HG02938 (cell line): ENCODE data around the gene UGT1A8.

Experiments
- ATAC-seq: cut with Tn5 transposase; IDR thresholded peaks from one replicate; pipeline ENCODE4 v1.9.1; 2021; ENCODE audit warnings: mild to moderate bottlenecking, moderate library complexity; ENCODE audit not compliant: unreplicated experiment

The UGT1A8 gene

DNA sequence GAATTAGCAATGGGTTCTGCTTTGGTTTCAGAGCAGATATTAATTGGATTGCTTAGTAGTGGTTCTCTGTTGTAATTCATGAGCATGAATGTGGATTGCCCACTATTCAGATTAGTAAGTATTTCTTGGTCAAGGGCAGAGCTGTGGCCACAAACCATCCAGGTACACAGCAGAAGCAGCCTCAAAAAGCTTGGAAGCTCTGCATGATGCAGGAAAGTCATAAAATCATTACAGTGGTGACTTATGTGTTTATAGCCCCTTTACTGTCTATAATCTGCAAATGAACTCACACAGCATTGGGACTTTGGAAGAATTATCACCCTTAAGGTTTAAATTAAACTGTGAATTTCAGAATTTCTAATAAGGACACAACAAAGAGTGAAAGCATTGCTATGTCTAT lies 140.7 kb downstream of the UGT1A8 start:
- ATAC-seq: no peak

DNA sequence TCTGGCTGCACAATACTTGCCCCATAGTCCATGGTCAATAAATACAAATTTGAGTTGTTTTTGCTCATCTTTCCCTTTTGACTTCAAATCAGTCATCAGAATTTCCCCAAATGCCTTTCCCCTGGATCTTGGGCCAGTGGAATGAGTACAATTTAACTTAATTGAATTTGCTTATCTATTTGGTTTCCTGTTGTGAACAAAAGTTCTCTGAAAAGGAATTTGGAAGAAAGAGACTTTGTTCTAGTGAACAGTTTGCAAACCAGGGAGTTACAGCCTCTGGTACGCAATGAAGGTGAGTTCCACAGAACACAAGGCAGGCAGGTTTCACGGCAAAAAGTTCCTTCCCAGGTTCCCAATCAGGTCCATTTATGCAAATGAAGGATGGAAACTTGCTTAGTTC lies 141.4 kb downstream of the UGT1A8 start:
- no peak for ATAC-seq

DNA sequence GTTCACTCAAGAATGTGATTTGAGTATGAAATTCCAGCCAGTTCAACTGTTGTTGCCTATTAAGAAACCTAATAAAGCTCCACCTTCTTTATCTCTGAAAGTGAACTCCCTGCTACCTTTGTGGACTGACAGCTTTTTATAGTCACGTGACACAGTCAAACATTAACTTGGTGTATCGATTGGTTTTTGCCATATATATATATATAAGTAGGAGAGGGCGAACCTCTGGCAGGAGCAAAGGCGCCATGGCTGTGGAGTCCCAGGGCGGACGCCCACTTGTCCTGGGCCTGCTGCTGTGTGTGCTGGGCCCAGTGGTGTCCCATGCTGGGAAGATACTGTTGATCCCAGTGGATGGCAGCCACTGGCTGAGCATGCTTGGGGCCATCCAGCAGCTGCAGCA lies 142.6 kb downstream of the UGT1A8 start, which contains the start of gene UGT1A1:
Gene UGT1A1 (plus strand): TSS at position 228 of the 400 bp plus-strand sequence. CDS start 18 bp downstream, at position 246.
- ATAC-seq: no peak

DNA sequence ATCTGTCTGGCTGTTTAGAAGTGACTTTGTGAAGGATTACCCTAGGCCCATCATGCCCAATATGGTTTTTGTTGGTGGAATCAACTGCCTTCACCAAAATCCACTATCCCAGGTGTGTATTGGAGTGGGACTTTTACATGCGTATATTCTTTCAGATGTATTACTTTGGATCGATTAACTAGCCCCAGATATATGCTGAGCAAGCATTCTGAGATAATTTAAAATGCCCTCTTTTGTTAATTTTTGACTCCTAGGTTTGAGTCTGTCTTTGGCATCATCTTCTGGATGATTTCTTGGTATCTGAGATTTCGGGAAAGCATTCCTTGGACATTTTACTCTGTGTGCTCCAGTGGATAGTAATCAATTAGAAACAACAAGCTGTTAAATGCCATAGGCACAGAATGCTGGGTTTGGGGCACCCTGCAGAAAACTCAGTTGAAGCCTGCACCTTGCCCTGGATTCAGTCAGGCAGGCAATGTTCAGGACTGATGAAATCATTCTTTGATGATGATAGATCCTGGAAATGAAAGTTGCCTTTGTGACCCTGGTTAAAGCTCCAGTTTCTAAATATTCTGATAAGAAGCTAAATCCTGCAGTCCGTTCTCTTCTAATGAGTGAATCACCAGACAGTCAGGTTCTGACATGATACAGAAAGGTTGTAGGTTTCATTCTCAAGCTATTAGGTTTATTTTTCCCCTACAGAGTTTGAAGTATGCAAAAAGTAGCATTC lies 143.8 kb downstream of the UGT1A8 start:
- ATAC-seq: no peak

DNA sequence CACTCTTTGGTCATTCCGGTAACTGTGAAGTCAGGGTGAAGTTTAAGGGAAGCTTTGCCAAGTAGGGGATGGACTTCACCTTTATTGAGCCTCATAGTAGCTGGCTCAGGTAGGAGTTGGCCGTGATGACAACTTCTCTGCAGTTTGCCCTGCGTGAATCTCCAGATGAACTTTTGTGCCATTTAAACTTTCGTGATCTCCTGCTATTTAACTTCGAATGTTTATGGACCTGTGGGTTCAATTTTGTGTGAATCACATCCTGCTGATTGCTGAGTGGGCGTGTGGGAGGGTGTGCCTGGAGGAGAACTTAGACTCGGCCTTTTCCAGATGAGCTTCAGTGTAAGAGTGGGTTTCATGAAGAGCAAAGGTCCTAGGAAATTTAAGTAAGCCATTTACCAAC lies 146.8 kb downstream of the UGT1A8 start:
- no peak for ATAC-seq

DNA sequence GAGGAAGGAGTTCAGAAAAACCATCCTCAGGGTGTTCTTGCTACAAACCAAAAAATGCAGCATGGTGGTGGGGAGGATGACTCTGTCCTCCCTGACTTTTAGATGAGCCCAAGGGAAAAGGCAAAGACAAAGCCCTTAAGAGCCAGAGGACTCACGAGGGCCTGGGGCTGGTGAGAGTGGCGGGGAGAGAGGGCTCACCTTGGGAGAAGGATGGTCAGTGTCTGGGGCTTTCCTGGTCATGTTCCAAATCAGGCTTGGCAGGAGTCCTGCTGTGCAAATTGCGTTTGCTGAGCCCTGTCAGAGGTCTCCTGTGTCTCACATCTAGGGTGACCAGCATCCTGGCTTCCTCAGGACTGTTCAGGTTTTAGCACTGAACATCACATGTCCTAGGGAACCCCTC lies 147.3 kb downstream of the UGT1A8 start:
- ATAC-seq: no peak

DNA sequence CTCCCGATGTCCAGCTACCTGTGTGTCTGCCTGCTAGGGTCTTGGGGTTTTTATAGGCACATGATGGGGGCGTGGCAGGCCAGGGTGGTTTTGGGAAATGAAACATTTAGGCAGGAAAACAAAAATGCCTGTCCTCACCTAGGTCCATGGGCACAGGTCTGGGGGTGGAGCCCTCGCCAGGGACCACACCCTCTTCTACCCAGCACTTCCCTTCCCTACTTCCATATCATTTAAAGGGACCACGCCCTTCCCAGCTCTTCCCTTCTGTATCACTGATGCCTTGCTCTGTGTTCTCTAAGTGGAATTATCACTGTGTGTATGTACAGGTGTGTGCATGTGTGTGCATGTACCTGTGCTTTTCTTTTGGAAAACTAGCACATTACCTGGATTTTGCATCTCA lies 149.0 kb downstream of the UGT1A8 start:
- no peak for ATAC-seq

DNA sequence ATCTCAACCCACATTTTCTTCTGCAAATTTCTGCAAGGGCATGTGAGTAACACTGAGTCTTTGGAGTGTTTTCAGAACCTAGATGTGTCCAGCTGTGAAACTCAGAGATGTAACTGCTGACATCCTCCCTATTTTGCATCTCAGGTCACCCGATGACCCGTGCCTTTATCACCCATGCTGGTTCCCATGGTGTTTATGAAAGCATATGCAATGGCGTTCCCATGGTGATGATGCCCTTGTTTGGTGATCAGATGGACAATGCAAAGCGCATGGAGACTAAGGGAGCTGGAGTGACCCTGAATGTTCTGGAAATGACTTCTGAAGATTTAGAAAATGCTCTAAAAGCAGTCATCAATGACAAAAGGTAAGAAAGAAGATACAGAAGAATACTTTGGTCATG lies 150.6 kb downstream of the UGT1A8 start:
- ATAC-seq: no peak

DNA sequence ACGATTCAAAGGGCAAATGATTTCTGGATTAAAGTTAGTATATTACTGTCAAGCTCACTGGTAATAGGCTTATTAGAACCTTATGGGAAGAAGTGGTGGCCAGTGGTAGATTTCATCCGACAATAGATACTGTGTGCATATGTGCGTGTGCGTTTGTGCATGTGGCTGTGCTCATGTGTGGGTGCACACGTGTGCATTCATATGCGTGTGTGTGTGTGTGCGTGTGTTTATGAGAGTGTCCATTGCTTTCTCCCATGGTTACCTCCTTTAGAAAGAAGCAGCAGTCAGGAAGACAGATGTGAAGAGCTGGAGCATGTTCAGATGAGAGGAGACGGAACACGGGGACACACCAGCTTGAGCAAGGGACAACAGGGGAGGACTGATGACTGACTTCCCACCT lies 151.8 kb downstream of the UGT1A8 start:
- ATAC-seq: no peak

DNA sequence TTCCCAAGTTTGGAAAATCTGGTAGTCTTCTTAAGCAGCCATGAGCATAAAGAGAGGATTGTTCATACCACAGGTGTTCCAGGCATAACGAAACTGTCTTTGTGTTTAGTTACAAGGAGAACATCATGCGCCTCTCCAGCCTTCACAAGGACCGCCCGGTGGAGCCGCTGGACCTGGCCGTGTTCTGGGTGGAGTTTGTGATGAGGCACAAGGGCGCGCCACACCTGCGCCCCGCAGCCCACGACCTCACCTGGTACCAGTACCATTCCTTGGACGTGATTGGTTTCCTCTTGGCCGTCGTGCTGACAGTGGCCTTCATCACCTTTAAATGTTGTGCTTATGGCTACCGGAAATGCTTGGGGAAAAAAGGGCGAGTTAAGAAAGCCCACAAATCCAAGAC lies 154.7 kb downstream of the UGT1A8 start:
- ATAC-seq: no peak

DNA sequence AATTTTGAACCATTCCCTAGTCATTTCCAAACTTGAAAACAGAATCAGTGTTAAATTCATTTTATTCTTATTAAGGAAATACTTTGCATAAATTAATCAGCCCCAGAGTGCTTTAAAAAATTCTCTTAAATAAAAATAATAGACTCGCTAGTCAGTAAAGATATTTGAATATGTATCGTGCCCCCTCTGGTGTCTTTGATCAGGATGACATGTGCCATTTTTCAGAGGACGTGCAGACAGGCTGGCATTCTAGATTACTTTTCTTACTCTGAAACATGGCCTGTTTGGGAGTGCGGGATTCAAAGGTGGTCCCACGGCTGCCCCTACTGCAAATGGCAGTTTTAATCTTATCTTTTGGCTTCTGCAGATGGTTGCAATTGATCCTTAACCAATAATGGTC lies 155.2 kb downstream of the UGT1A8 start:
- ATAC-seq: no peak

DNA sequence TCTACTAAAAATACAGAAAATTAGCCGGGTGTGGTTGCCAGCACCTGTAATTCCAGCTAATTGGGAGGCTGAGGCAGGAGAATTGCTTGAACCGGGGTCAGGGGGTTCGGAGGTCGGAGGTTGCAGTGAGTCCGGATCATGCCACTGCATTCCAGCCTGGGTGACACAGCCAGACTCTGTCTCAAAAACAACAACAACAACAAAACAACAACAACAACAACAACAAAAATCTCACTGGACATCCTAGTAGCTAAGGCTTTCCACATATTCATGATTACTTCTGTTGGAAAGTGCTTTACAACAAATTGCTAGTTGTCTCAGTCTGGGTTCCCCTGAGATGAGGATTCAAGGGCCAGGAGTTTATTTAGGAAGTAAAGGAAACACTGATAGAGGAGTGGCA lies 156.4 kb downstream of the UGT1A8 start:
- no peak for ATAC-seq

DNA sequence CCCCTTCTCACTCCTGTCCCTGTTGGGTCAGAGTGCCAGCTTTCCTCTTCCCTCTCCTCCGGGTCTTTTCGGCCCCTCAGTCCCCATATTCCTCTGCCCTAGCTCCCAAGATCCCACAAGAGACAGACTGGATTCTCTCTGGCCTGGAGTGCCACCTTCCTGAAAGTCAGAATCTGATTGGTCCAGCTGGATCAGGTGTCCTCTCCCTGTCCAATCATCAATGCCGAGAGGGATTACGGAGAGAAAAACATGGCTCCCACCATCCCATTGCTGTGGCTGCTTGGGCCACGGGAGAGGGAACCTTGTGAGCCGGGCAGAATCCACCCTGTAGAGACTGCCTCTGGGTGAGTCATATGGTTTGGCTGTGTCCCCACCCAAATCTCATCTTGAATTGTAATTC lies 158.0 kb downstream of the UGT1A8 start:
- no peak for ATAC-seq

DNA sequence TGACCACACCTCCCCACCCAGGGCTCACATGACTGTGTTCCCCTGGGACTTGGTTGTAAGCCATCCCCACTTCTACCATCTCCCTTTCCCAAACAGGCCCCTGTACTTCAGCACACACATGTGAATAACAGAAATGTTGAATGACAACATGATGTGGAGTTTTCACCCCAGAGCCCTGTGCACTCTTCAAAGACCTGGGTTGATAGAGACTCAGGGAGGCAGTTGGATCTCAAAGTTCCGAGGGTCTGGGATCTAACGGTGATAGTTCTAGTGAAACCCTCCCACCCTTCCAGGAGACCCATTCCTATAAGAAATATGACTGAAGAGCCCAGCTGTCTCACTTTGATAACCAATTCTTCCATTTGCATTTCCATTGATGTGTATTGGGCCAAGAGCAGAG lies 160.6 kb downstream of the UGT1A8 start, which contains the start of gene MROH2A:
Gene MROH2A (plus strand): TSS at position 301 of the 400 bp plus-strand sequence. CDS start 1,029 bp downstream, outside the sequence.
- ATAC-seq: no peak

DNA sequence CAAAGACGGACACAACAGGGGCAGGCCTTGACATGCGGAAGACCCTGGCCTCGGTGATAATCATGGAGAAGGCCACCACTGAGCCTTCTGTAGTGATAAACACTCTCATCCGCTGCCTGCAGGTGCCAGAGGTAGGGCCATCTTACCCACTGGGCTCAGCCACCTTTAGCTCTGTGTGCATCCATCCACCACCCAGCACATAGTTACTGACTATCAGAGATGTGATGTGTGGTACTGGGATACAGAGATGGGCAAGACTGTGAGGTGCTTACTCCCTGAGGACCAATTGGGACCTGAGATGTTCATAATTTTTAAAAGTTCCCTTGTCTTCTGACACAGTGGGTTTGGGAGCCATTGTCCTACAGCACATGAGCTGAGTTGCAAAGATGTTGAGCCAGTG lies 162.3 kb downstream of the UGT1A8 start:
- ATAC-seq: no peak

DNA sequence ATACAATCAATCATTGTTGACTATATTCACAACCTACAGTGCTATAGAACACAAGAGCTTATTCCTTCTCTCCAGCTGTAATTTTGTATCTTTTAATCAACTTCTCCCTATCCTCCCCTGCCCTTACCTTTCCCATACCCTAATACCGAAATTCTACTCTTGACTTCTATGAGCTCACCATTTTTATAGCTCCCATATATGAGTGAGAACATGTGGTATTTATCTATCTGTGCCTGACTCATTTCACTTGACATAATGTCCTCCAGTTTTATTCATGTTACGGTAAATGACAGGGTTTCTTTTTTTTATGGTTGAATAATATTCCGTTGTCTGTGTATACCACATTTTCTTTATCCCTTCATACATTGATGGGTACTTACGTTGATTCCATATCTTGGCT lies 163.3 kb downstream of the UGT1A8 start:
- no peak for ATAC-seq

DNA sequence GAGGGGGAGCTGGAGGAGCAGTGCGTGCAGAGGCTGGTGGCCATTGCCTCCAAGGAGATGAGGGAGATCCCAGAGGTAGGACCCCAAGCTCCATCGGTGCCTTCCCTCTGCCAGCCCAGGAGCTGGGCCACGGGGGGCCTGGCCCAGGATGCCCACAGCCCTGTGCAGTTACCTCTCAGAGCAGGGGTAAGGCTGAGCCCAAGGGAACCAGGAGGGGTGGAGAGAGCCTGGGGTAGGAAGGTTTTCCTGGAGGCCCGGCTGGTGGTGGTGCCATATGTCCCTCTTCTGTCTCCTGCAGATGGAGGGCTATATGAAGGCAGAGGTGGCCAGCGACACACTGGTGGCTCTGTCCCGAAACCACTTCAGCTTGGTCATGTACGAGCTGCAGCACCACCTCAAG lies 172.1 kb downstream of the UGT1A8 start:
- no peak for ATAC-seq

DNA sequence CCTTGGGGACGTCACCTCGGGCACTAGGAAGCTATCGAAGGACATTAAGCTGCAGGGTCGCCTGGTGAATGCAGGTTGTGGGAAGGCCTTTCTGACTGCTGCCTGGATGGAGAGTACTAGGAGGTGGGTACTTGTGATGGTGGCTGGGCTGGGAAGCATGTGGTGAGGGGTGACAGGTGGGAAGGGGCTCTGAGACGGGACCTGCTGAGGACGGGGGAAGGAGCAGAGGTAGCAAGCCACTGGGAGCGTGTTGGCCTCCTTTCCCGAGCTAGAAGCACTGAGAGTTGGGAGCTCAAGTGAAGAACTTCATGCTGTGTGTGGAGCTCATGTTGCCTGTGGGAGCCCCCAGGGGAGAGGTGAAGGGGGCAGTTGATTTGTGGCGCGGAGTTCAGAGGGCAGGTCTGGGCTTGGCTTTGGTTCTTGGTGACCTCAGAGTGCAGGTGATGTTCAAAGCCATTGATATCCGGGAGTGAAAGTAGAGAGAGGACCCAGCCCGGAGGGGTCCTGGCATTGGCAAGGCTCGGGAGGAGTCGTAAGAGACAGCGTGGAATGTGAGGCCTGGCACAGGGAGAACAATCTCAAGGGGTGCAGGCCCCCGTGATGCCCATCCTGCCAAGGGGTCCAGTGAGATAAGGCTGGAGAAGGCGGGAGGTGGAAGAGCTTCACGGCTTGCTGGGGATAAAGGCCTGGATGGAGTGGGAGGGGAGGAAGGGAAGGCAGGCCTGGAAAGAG lies 173.9 kb downstream of the UGT1A8 start:
- ATAC-seq: no peak

DNA sequence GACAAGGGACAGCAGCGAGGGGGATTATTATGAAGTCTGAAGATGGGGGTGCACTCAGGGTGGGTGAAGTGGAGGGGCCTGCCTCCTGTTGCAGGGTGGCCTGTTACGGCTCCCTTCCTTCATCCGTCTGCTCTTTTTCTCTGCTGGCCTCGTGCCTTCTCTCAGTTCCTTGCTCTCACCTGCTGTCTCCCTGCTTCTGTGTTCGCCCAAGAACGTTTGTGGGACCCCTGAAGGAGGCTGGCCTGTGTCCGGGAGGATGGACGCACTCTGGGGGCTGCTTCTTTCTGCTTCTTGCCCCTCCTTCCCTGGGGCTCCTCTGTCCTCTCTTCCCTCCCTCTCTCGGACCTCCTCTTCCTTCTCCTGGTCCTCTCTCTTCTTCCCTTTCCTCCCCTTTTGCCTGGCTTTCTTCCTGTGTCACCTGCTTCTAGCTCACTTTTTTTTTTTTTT lies 174.5 kb downstream of the UGT1A8 start:
- no peak for ATAC-seq

DNA sequence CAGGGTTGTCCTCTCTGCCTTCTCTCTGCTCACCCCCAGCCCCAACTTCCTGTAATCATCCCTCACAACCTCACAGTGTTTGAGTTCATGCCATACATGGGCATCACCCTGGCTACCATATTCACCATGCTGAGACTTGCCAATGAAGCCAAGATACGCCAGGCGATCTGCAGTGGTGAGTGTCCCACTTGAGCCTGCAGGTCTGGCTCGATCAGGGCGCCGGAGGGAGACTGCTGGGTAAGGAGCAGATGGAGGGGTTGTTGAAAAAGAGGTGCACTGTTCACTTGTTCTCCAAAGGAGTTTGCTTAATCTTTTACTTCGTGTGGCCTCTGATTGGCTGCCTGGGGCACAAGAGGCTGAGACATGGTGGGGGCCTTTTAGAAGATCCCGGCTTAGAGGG lies 175.3 kb downstream of the UGT1A8 start:
- ATAC-seq: no peak

DNA sequence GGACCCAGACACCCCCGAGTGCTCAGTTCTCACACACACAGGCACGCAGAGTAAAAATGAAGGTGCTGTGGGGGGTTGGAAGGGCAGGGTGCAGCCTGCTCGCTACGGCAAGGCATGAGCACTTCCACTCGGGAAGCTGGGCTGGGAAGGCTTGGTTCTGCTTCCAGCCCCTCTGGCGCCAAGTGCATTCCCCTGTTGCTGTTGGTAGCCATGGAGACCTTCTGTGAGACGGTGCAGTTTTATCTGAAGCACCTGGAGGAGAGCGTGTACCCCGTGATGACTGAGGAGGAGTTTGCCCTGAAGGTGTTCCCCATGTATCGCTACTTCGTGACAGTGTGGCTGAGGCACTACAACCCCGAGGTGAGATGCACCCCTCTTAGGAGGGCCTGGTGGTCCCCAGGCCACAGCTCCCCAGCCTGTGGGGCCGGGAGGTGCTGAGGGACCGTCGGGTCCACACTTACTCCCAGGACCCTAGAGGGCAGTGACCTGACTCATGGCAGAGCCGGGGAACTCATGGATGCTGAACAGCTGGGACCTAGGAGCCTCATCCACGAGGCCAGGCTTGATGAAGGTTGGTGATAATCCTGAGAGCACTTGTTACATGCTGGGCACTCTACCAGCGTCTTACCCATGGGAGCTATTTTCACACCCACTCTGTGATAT lies 176.2 kb downstream of the UGT1A8 start:
- no peak for ATAC-seq
